Measurements from ENCODE around the gene TRABD. TPM values are rescaled to one million over a fixed set of nuclear protein-coding genes. Genes with fewer than 3 reads are reported as not detected.
"Not testable (repeated sequence)": the region's sequence is repeated elsewhere in the genome, so short reads cannot be mapped to it uniquely, and the experiment has no call there.

Gene TRABD
- total RNA-seq = 100 to 1,000 TPM; 110 to 114 TPM

DNA sequence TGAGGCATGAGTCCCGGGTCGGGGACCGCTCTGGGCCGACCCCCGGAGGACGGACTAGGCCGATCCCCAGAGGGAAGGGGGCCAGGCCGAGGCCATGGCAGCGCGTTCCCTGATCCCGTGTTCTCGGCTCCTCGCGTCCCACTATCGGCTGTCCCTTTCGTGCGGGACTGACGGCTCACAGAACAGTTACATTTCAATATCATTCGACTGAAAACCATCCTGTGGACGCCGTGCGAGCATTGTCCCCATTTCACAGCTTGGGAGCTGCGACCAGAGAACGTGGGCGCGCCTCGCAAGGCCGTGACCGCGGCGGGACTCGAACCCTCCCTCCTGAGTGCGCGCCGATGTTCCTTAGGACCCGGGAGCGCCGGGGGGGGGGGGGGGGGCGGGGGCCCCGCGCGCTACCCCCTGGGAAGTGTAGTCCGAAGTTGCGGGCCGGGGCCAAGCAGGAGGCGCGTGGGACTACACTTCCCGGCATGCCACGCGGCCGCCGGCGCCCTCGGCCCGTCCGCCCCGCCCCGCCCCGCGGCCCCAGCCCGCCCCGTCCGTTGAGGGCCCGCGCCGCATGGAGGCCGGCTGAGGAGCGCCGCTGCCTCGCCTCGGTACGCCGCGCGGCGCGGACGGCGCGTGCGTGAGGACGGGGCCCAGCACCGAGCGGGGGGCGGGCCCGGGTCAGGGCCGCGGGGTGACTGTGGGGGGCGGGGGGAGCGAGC is at the start of gene TRABD:
TRABD (plus strand) TSS at position 539 of the 713 bp plus-strand sequence. CDS start 7,148 bp downstream, outside the sequence.
- POLR2A ChIA-PET = interaction anchor here (1.9 kb wide), 1 partner anchor 14 kb away, joined by 4 read pairs; no protein-coding TSS in a partner anchor
- CTCF ChIA-PET = no interaction called here
- no peaks in the 10 kb centered on the region for H3K9me3 Mint-ChIP-seq
- H3K27me3 Mint-ChIP-seq = peaks cover 1% of the 10 kb centered on the region
- peak; percentile 79 for ATAC-seq
- peaks cover 5% of the 10 kb centered on the region for H3K36me3 Mint-ChIP-seq (ENCODE audit: low read depth)
- TF ChIP-seq CTCF (IDR thresholded peaks at IDR 0.05) = no peak
- intact Hi-C loops (cut with micrococcal nuclease) = no loop called here
- H3K27ac Mint-ChIP-seq = peak within 1 kb of the TSS; percentile 88
- peak; percentile 91 for DNase-seq
- peak within 1 kb of the TSS; percentile 91 for H3K4me3 Mint-ChIP-seq
- peaks cover 28% of the 10 kb centered on the region for H3K4me1 Mint-ChIP-seq (ENCODE audit: low read depth)

GRCh38 chr22:50136581-50137015 is 49.1 kb upstream of the TRABD start:
- Mint-ChIP-seq H3K27me3 (peaks cover 19% of the 10 kb centered on the region), H3K4me1 (ENCODE audit: low read depth) (no peaks in the 10 kb centered on the region), H3K9me3 (no peaks in the 10 kb centered on the region), H3K27ac (no peak overlapping the region), H3K36me3 (ENCODE audit: low read depth) (no peaks in the 10 kb centered on the region), H3K4me3 (no peak overlapping the region)
- no peak for ATAC-seq
- ChIA-PET POLR2A (interaction anchor here (0.8 kb wide), 1 partner anchor 32 kb away, joined by 3 read pairs; no protein-coding TSS in a partner anchor), CTCF (interaction anchor here (0.6 to 2.1 kb wide), 2 partner anchors 12 kb away, joined by 3 to 6 read pairs; no protein-coding TSS in a partner anchor)
- no peak for DNase-seq
- TF ChIP-seq CTCF (IDR thresholded peaks at IDR 0.05) = no peak
- intact Hi-C loops (cut with micrococcal nuclease) = no loop called here

DNA sequence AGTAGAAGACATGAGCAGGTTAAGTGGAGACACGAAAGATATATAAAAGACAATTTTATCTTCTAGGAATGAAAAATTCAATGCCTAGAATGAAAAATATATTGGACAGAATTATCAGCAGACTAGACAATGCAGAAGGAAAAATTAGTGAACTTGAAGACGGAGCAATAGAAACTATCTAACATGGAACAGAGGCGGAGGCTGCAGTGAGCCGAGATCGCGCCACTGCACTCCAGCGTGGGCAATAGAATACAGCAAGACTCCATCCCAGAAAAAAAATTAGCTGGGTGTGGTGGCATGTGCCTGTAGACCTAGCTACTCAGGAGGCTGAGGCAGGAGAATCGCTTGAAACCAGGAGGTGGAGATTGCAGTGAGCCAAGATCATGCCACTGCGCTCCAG is 48.4 kb upstream of the TRABD start:
- H3K9me3 Mint-ChIP-seq = not testable (repeated sequence)

DNA sequence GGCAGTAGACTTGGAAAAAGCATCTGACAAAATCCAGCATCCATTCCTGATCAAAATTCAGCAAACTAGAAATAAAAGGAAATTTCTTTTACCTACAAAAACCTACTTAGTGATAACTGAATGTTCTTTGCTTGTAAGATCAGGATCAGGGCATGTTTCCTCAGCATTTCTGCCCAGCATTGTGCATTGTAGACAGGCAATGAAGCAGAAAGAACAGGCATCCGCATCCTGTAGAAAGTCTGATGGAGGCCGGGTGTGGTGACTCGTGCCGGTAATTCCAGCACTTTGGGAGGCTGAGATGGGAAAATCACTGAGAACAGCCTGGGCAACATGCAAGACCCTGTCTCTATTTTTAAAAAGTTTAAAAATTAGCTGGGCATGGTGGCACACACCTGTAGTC is 47.7 kb upstream of the TRABD start:
- no peak for TF ChIP-seq CTCF (IDR thresholded peaks at IDR 0.05)
- Mint-ChIP-seq H3K9me3 (no peaks in the 10 kb centered on the region), H3K27me3 (peaks cover 16% of the 10 kb centered on the region), H3K27ac (no peak overlapping the region), H3K36me3 (ENCODE audit: low read depth) (no peaks in the 10 kb centered on the region), H3K4me3 (no peak overlapping the region), H3K4me1 (ENCODE audit: low read depth) (no peaks in the 10 kb centered on the region)
- CTCF ChIA-PET = interaction anchor here (1.6 kb wide), 1 partner anchor 11 kb away, joined by 5 read pairs; no protein-coding TSS in a partner anchor
- ATAC-seq (no peak), DNase-seq (no peak)
- POLR2A ChIA-PET = no interaction called here
- intact Hi-C loops (cut with micrococcal nuclease) = no loop called here

More for the DNA sequence above, 48.4 kb upstream of the TRABD start:
- H3K4me1 Mint-ChIP-seq (ENCODE audit: low read depth); H3K36me3 Mint-ChIP-seq (ENCODE audit: low read depth); intact Hi-C loops (cut with micrococcal nuclease); H3K27ac Mint-ChIP-seq; H3K4me3 Mint-ChIP-seq; DNase-seq; ATAC-seq; POLR2A ChIA-PET: not testable (repeated sequence)
- H3K27me3 Mint-ChIP-seq = peaks cover 16% of the 10 kb centered on the region
- CTCF ChIA-PET = interaction anchor here (2.1 kb wide), 1 partner anchor 11 kb away, joined by 6 read pairs; no protein-coding TSS in a partner anchor

DNA sequence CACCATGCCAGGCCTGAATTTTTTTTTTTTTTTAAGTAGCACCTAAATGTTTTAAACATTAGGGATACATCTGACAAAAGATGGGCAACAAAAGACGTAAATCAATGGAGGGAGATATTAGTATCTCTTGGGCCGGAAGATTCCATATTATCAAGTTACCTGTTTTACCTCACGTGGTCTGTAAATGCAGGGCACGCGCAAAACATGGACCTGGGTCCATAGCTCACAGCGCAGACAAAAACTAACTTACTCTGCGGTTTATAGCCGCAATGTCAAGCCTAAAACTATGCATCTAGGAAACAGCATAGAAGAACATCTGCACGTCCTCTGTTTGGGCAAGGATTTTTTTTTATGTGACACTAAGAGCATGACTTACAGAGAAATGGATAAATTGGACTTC is 46.7 kb upstream of the TRABD start:
- intact Hi-C loops (cut with micrococcal nuclease) = no loop called here
- H3K4me3 Mint-ChIP-seq = no peak overlapping the region
- no peak for TF ChIP-seq CTCF (IDR thresholded peaks at IDR 0.05)

More for the DNA sequence above, 46.7 kb upstream of the TRABD start:
- CTCF ChIA-PET = interaction anchor here (1.6 kb wide), 1 partner anchor 10 kb away, joined by 5 read pairs; no protein-coding TSS in a partner anchor
- H3K4me1 Mint-ChIP-seq (ENCODE audit: low read depth) = no peaks in the 10 kb centered on the region
- no peak overlapping the region for H3K27ac Mint-ChIP-seq
- DNase-seq = no peak
- ATAC-seq = no peak
- H3K36me3 Mint-ChIP-seq (ENCODE audit: low read depth) = no peaks in the 10 kb centered on the region
- no peaks in the 10 kb centered on the region for H3K9me3 Mint-ChIP-seq
- H3K27me3 Mint-ChIP-seq = peaks cover 14% of the 10 kb centered on the region
- POLR2A ChIA-PET = no interaction called here

Measured in activated CD8-positive, alpha-beta T cell treated with anti-CD3 and anti-CD28 coated beads for 36 hours (primary cell).